BE2C (cell line): Measurements from ENCODE around the gene CDS2. TPM values are rescaled to one million over a fixed set of nuclear protein-coding genes. Genes with fewer than 3 reads are reported as not detected.
A peak's percentile ranks its signal among the peaks of the same experiment; 100 is the strongest.

Experiments used
- DNase-seq: peaks from one replicate; pipeline ENCODE4 v3.0.0-alpha.2; 2020
- H3K27me3 ChIP-seq: fragments of 250-450 bp; sonication (Bioruptor Pico); 2 replicates; pipeline ENCODE4 v1.5.1; 2020; ENCODE audit warnings: mild to moderate bottlenecking
- H3K36me3 ChIP-seq: fragments of 250-450 bp; sonication (Bioruptor Pico); 2 replicates; pipeline ENCODE4 v1.5.1; 2020; ENCODE audit warnings: mild to moderate bottlenecking
- H3K4me1 ChIP-seq: fragments of 250-450 bp; sonication (Bioruptor Pico); 2 replicates; pipeline ENCODE4 v1.5.1; 2020
- H3K4me3 ChIP-seq: 2 replicates; pipeline ENCODE4 v1.5.1; 2011; ENCODE audit warnings: low read depth, low read length
- H3K9me3 ChIP-seq: fragments of 250-450 bp; sonication (Bioruptor Pico); 2 replicates; pipeline ENCODE4 v1.5.1; 2020
- CTCF ChIP-seq: IDR thresholded peaks from 2 replicates; pipeline ENCODE4 v1.5.1; 2012; ENCODE audit warnings: mild to moderate bottlenecking, low read depth, low read length
- polyA plus RNA-seq: library from polyadenylated mRNA; unstranded; fragments of >200 nt; gene quantifications from one replicate; pipeline ENCODE4 v1.2.1, GENCODE V29; 2012; ENCODE audit warnings: low read depth, missing spikeins; ENCODE audit not compliant: insufficient read length, insufficient read depth

CDS2 gene
- 15.7 TPM for polyA plus RNA-seq

DNA sequence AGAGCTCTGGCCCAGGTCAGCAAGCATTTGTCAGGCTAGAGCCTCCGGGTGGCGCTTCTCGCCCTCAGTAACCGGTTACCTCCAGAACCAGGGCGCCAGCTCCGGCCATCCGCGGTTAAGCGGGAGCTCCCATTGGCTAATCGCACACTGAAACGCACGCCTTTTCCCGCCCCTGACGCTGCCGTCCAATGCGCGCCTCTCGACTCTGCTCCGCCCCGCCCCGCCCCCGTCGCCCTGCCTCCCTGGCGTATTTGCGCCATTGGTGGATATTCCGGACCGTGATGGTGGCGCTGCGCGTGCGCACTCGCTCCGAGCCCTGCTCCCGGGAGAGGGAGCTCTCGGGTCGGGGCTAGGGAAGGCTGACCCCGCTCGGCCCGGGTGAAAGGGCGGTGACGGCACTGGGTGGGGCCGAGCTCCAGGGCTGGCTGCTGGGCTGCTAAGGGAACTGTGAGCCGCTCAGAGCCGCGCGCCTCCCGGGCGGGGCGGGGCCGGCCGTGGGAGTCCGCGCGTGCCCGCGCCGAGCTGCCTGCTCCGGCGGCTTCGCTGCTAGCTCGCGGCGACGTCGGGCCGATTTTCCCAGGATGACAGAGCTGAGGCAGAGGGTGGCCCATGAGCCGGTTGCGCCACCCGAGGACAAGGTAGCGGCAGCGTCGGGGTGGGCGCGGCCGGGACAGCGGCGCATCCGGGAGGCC is at the start of gene CDS2:
Gene CDS2, plus strand, starts transcription at position 497 of the 692 bp plus-strand sequence. Its CDS starts 85 bp downstream, at position 582.
- H3K4me1 ChIP-seq: no peaks in the 10 kb centered on the region
- no peaks in the 10 kb centered on the region; the same call in 1 of the 2 replicates for H3K9me3 ChIP-seq
- TF ChIP-seq CTCF: peak; percentile 51
- H3K4me3 ChIP-seq: peak within 1 kb of the TSS; percentile 99
- peak; percentile 100 for DNase-seq
- no peaks in the 10 kb centered on the region for H3K27me3 ChIP-seq
- peaks cover 3% of the 10 kb centered on the region; the same call in 1 of the 2 replicates for H3K36me3 ChIP-seq

DNA sequence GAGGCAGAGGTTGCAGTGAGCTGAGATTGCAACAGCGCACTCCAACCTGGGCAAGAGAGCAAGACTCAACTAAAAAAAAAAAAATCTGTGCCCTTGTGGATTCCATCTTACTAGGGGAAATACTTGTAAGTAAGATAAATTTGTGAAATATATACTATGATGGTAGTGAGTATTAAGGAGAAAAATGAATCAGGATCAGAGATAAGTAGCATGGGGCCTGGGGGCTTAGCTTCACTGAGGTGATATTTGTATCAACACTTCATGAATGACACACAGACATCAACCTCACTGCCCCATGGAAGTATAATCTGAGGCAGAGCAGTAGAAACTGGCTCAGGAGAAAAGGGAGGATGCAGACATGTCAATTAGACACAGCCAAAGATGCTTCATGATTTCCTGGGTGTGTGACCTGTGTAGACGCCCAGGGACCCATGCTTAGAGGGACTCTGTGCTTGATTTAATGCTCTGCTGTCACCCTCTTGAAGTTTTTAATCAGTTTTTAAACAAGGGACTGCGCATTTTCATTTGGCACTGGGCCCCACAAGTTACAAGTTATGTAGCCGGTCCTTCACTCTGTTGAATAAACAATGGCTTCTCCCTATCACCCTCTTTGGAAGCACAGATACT is 48.9 kb upstream of the CDS2 start:
- DNase-seq: no peak
- Histone ChIP-seq H3K36me3 (no peaks in the 10 kb centered on the region), H3K9me3 (no peaks in the 10 kb centered on the region), H3K4me1 (no peaks in the 10 kb centered on the region), H3K4me3 (no peak overlapping the region), H3K27me3 (no peaks in the 10 kb centered on the region)
- no peak for TF ChIP-seq CTCF

DNA sequence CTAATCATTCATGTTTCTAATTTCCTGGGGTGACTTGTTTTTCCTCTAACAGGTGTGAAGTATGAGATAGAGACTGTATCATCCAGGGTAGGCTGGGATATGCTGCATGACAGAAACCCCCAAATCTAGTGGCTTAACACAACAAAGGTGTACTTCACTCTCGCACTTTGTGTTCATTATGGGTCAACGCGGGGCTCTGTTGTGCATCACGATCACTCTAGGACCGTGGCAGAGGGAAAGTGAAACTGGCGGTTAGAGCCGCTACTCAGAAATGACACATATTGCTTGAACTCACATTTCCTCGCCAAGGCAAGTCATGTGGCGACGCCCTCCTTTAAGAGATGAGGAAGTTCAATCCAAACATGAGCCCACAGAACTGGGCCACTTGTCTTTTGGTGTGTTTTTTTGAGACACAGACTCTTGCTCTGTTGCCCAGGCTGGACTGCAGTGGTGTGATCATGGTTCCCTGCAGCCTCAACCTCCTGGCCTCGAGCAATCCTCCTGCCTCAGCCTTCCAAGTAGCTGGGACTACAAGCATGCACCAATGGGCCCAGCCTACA is 48.3 kb upstream of the CDS2 start:
- TF ChIP-seq CTCF: no peak
- no peaks in the 10 kb centered on the region for H3K36me3 ChIP-seq
- H3K9me3 ChIP-seq: no peaks in the 10 kb centered on the region
- DNase-seq: no peak
- no peaks in the 10 kb centered on the region for H3K27me3 ChIP-seq
- H3K4me3 ChIP-seq: no peak overlapping the region
- no peaks in the 10 kb centered on the region for H3K4me1 ChIP-seq

DNA sequence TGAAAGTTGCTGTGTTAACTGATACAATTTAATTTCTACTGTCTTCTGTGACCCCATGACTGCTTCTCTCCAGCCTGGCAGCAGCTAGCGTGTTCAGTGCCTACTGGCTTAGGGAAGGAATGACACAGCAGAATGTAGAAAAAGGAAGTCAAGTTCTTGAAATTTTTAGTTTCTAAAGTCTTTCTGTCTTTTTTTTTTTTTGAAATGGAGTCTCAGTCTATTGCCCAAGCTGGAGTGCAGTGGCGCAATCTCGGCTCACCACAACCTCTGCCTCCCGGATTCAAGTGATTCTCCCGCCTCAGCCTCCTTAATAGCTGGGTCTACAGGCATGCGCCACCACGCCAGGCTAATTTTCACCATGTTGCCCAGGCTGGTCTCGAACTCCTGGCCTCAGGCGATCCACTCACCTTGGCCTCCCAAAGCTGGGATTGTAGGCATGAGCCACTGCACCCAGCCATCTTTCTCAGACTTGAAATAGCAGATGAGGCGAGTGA is 46.4 kb upstream of the CDS2 start:
- no peak for DNase-seq
- Histone ChIP-seq H3K4me3 (no peak overlapping the region), H3K36me3 (no peaks in the 10 kb centered on the region), H3K4me1 (no peaks in the 10 kb centered on the region), H3K9me3 (no peaks in the 10 kb centered on the region), H3K27me3 (no peaks in the 10 kb centered on the region)
- no peak for TF ChIP-seq CTCF

- H3K9me3 ChIP-seq: no peaks in the 10 kb centered on the region
- no peaks in the 10 kb centered on the region for H3K27me3 ChIP-seq
- no peak for DNase-seq
- H3K36me3 ChIP-seq: no peaks in the 10 kb centered on the region
- H3K4me3 ChIP-seq: no peak overlapping the region
- H3K4me1 ChIP-seq: no peaks in the 10 kb centered on the region
- no peak for TF ChIP-seq CTCF
Observed at GRCh38 chr20:5085380-5085779, 41.4 kb upstream of the CDS2 start.
